Testis (tissue), 2 donors: ENCODE results near the gene ANGPTL3.
"Not testable (repeated sequence)": the region's sequence is repeated elsewhere in the genome, so short reads cannot be mapped to it uniquely, and the experiment has no call there.

Experiments
- POLR2A ChIP-seq: fragments of 450-650 bp; IDR thresholded peaks from one replicate; pipeline ENCODE4 v1.6.1; 2017; ENCODE audit warnings: antibody characterized with exemption, mild to moderate bottlenecking, moderate library complexity
- TF ChIP-seq, protein P1 (sequence below), 3 experiments: fragments of 450-650 bp in 2 of 3; fragments of 200-600 bp in 1 of 3; sonication (generic) in 1 of 3; IDR thresholded peaks; one replicate each; pipeline ENCODE4 v1.5.1; 2016 to 2019; ENCODE audit warnings: antibody characterized with exemption in 3 of 3, mild to moderate bottlenecking in 2 of 3, moderate library complexity in 1 of 3

GRCh38 chr1:62567182-62567581 lies 30.1 kb upstream of the ANGPTL3 start:
- TF ChIP-seq, protein P1, sequence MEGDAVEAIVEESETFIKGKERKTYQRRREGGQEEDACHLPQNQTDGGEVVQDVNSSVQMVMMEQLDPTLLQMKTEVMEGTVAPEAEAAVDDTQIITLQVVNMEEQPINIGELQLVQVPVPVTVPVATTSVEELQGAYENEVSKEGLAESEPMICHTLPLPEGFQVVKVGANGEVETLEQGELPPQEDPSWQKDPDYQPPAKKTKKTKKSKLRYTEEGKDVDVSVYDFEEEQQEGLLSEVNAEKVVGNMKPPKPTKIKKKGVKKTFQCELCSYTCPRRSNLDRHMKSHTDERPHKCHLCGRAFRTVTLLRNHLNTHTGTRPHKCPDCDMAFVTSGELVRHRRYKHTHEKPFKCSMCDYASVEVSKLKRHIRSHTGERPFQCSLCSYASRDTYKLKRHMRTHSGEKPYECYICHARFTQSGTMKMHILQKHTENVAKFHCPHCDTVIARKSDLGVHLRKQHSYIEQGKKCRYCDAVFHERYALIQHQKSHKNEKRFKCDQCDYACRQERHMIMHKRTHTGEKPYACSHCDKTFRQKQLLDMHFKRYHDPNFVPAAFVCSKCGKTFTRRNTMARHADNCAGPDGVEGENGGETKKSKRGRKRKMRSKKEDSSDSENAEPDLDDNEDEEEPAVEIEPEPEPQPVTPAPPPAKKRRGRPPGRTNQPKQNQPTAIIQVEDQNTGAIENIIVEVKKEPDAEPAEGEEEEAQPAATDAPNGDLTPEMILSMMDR (IDR thresholded peaks at IDR 0.05): not testable (repeated sequence)
- not testable (repeated sequence) for TF ChIP-seq POLR2A
